ENCODE data around the gene CLIP1. TPM values are rescaled to one million over a fixed set of nuclear protein-coding genes. Genes with fewer than 3 reads are reported as not detected.

CLIP1 gene
- total and polyA plus RNA-seq, 2 of the 8 experiments (the other 6 are each of a cell fraction or from before 2014, with no cell fraction given) = 19.0 to 27.6 TPM

GRCh38 chr12:122243965-122244364, 178.5 kb downstream of the CLIP1 start (continued):
- TF ChIP-seq CHD7 (IDR thresholded peaks at IDR 0.05; ENCODE audit: insufficient replicate concordance, low read length) = no peak
- TF ChIP-seq MAFK (IDR thresholded peaks at IDR 0.05; ENCODE audit: low read depth, low read length) = no peak
- TF ChIP-seq TAF1 (IDR thresholded peaks at IDR 0.05; ENCODE audit: low read depth, low read length) = no peak
- no peak for TF ChIP-seq RBBP5 (IDR thresholded peaks at IDR 0.05; ENCODE audit: borderline replicate concordance, low read depth, low read length)
- TF ChIP-seq SIRT6 (IDR thresholded peaks at IDR 0.05; ENCODE audit: low read length) = no peak
- no peak for TF ChIP-seq FOSL1 (IDR thresholded peaks at IDR 0.05; ENCODE audit: insufficient read depth, low read depth, low read length)
- no peak for TF ChIP-seq SIN3A (conservative IDR thresholded peaks at IDR 0.05 in 1 of 2, IDR thresholded peaks at IDR 0.05 in 1 of 2; ENCODE audit: low read depth in 1 of 2, low read length in 2 of 2)
- TF ChIP-seq HDAC6 (IDR thresholded peaks at IDR 0.05; ENCODE audit: low read depth, low read length) = no peak

Data from H1 (cell line).